Measurements from ENCODE around the gene RGS10.
A peak's percentile ranks its signal among the peaks of the same experiment; 100 is the strongest.
"Not testable (repeated sequence)": the region's sequence is repeated elsewhere in the genome, so short reads cannot be mapped to it uniquely, and the experiment has no call there.

RGS10 gene

DNA sequence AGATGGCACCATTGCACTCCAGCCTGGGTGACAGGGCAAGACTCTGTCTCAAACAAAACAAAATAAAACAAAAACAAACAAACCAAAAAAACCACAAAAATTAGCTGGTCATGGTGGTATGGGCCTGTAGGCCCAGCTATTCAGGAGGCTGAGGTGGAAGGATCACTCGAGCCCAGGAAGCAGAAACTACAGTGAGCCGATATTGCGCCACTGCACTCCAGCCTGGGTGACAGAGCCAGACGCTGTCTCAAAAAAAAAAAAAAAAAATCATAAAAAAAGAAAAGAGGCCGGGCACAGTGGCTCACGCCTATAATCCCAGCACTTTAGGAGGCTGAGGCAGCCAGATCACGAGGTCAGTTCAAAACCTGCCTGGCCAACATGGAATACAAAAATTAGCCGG is 9.7 kb downstream of the RGS10 start:
- not testable (repeated sequence) for H3K9me3 Mint-ChIP-seq; H3K27me3 Mint-ChIP-seq (ENCODE audit: low read depth); H3K4me3 Mint-ChIP-seq; DNase-seq (ENCODE audit: low spot score); H3K27ac Mint-ChIP-seq
- peaks cover 37% of the 10 kb centered on the region for H3K36me3 Mint-ChIP-seq (ENCODE audit: low read depth)
- peaks cover 46% of the 10 kb centered on the region for H3K4me1 Mint-ChIP-seq (ENCODE audit: low read depth)

- H3K4me3 Mint-ChIP-seq; H3K27ac Mint-ChIP-seq; H3K9me3 Mint-ChIP-seq; DNase-seq (ENCODE audit: low spot score); H3K27me3 Mint-ChIP-seq (ENCODE audit: low read depth): not testable (repeated sequence)
- Mint-ChIP-seq H3K4me1 (ENCODE audit: low read depth) (peaks cover 40% of the 10 kb centered on the region), H3K36me3 (ENCODE audit: low read depth) (peaks cover 32% of the 10 kb centered on the region)
These were observed 10.3 kb downstream of the RGS10 start for GRCh38 chr10:119532251-119532650.

GRCh38 chr10:119531067-119531466 is 11.5 kb downstream of the RGS10 start:
- Mint-ChIP-seq H3K4me3 (no peak overlapping the region), H3K27ac (no peak overlapping the region), H3K27me3 (ENCODE audit: low read depth) (no peaks in the 10 kb centered on the region), H3K4me1 (ENCODE audit: low read depth) (peaks cover 37% of the 10 kb centered on the region), H3K9me3 (no peaks in the 10 kb centered on the region), H3K36me3 (ENCODE audit: low read depth) (peaks cover 33% of the 10 kb centered on the region)
- no peak for DNase-seq (ENCODE audit: low spot score)

DNA sequence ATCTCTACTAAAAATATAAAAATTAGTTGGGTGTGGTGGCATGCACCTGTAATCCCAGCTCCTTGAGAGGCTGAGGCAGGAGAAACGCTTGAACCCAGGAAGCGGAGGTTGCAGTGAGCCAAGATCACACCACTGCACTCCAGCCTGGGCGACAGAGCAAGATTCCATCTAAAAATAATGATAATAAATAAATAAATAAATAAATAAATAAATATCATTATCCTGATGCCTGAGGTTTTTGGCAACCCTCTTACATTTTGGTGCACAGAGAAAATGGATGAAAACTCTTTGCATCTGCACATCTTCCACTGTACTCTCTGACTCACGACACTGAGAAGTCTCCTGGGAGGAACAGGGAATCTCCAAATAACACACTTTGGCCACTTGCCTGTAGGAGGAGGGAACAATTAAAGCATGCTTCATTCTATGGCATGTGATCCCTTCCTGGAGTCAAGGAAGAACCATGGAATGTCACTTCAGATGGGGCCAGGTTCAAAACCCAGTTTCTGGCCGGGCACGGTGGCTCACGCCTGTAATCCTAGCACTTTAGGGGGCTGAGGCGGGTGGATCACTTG is 13.8 kb downstream of the RGS10 start:
- not testable (repeated sequence) for H3K27ac Mint-ChIP-seq
- H3K36me3 Mint-ChIP-seq (ENCODE audit: low read depth), result peaks cover 42% of the 10 kb centered on the region

DNA sequence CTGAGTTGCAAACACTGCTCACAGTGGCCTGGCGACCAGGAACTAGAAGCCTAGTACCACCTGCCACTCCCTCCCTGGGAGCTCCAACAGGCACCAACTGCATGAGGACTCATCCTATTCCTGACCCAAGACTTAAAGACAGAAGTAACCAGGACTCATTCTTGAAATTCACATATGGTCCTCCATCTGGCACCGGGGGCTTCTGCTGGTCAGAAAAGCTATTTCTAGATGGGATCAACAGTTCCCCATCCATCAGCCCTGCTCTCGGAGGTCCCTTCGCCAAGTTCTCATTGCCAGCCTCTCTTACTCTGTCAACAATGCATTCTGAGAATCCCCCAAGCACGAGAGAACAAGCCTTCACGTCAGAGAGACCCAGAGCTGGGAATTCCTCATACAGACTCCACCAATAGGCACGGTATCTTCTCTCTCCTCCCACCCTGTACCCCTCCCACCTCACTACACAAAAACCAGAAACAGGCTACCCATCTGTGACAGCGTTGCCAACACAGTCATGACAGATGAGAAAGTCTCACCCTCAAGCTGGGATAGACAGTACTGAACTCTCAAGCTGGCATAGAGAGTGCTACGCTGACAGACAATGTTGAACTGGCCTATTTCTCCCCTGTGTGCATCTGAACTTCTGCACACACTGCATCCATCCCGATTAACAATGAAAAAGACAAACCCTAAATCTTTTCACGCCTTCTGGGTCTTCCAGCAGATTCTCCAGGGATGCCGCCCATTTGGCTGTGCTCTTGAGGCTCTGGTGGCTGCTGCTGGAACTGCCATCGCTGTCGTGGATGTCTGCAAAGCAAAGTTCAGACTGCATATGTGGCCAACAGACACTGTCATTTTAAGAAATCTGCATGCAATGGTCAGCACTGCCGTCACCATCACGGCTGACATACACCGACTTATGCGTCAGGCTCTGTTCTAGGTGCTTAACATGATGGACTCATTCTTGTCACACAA is 15.6 kb downstream of the RGS10 start:
- DNase-seq (ENCODE audit: low spot score), result no peak
- Mint-ChIP-seq H3K4me1 (ENCODE audit: low read depth) (peaks cover 17% of the 10 kb centered on the region), H3K9me3 (no peaks in the 10 kb centered on the region), H3K27ac (no peak overlapping the region), H3K4me3 (no peak overlapping the region), H3K27me3 (ENCODE audit: low read depth) (no peaks in the 10 kb centered on the region), H3K36me3 (ENCODE audit: low read depth) (peaks cover 51% of the 10 kb centered on the region)

More for the DNA sequence above, 13.8 kb downstream of the RGS10 start:
- not testable (repeated sequence) for H3K27me3 Mint-ChIP-seq (ENCODE audit: low read depth); DNase-seq (ENCODE audit: low spot score); H3K4me3 Mint-ChIP-seq; H3K9me3 Mint-ChIP-seq
- H3K4me1 Mint-ChIP-seq (ENCODE audit: low read depth), result peaks cover 24% of the 10 kb centered on the region

DNA sequence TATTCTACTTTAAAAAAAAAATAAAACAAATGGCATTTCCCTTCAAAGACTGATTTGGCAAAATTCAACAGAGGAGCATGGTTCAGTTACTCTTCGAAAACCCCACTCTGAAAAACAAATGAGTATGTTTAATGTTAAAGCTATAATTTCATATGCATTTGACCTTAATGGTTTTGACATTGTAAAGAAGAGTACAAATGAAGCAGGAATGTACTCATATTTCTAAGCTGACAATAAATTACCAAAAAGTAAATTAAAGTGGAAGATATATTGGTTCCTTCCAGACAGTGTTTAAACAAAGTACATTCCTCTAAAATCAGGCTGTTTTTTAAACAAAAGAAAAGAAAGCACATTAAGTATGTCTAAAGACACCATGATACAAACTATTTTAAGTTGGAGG is 16.4 kb downstream of the RGS10 start:
- peaks cover 12% of the 10 kb centered on the region for H3K4me1 Mint-ChIP-seq (ENCODE audit: low read depth)
- no peak overlapping the region for H3K4me3 Mint-ChIP-seq
- no peak overlapping the region for H3K27ac Mint-ChIP-seq
- no peak for DNase-seq (ENCODE audit: low spot score)
- H3K36me3 Mint-ChIP-seq (ENCODE audit: low read depth), result peaks cover 50% of the 10 kb centered on the region
- no peaks in the 10 kb centered on the region for H3K9me3 Mint-ChIP-seq
- no peaks in the 10 kb centered on the region for H3K27me3 Mint-ChIP-seq (ENCODE audit: low read depth)

DNA sequence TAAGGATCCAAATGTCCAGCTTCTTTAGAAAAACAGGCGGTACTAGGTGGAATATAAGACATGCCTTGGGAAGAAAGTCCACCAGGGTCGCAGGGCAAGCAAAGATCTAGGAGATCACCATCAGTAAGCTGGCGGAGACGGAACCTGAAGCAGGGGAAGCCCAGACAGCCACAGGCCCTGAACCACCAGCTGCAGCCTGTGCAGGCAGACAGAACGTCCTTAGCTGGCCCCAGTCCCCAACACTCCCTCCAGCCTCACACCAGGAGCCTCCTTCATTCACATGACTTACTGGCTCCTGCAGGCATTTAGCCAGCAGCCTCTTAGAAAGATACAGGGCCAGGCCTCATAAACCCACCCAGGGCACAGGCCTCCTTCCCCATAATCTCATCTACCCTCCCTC is 17.4 kb downstream of the RGS10 start:
- no peak overlapping the region for H3K4me3 Mint-ChIP-seq
- peaks cover 57% of the 10 kb centered on the region for H3K36me3 Mint-ChIP-seq (ENCODE audit: low read depth)
- no peak overlapping the region for H3K27ac Mint-ChIP-seq
- H3K27me3 Mint-ChIP-seq (ENCODE audit: low read depth), result no peaks in the 10 kb centered on the region
- no peak for DNase-seq (ENCODE audit: low spot score)
- H3K9me3 Mint-ChIP-seq, result no peaks in the 10 kb centered on the region
- H3K4me1 Mint-ChIP-seq (ENCODE audit: low read depth), result peaks cover 9% of the 10 kb centered on the region

- Mint-ChIP-seq H3K9me3 (no peaks in the 10 kb centered on the region), H3K4me1 (ENCODE audit: low read depth) (peaks cover 12% of the 10 kb centered on the region), H3K36me3 (ENCODE audit: low read depth) (peaks cover 61% of the 10 kb centered on the region), H3K27ac (no peak overlapping the region), H3K4me3 (no peak overlapping the region), H3K27me3 (ENCODE audit: low read depth) (no peaks in the 10 kb centered on the region)
- no peak for DNase-seq (ENCODE audit: low spot score)
These were observed 17.8 kb downstream of the RGS10 start for GRCh38 chr10:119524720-119525070.

- DNase-seq (ENCODE audit: low spot score), result no peak
- no peak overlapping the region for H3K27ac Mint-ChIP-seq
- no peaks in the 10 kb centered on the region for H3K27me3 Mint-ChIP-seq (ENCODE audit: low read depth)
- H3K36me3 Mint-ChIP-seq (ENCODE audit: low read depth), result peaks cover 62% of the 10 kb centered on the region
- H3K4me1 Mint-ChIP-seq (ENCODE audit: low read depth), result peaks cover 12% of the 10 kb centered on the region
- no peak overlapping the region for H3K4me3 Mint-ChIP-seq
- no peaks in the 10 kb centered on the region for H3K9me3 Mint-ChIP-seq
These were observed 18.4 kb downstream of the RGS10 start for GRCh38 chr10:119523895-119524719.

- Mint-ChIP-seq H3K36me3 (ENCODE audit: low read depth) (peaks cover 67% of the 10 kb centered on the region), H3K4me3 (no peak overlapping the region), H3K27me3 (ENCODE audit: low read depth) (no peaks in the 10 kb centered on the region), H3K9me3 (no peaks in the 10 kb centered on the region), H3K4me1 (ENCODE audit: low read depth) (peaks cover 23% of the 10 kb centered on the region), H3K27ac (no peak overlapping the region)
- DNase-seq (ENCODE audit: low spot score), result no peak
These were observed 19.6 kb downstream of the RGS10 start for GRCh38 chr10:119522747-119523426.

DNA sequence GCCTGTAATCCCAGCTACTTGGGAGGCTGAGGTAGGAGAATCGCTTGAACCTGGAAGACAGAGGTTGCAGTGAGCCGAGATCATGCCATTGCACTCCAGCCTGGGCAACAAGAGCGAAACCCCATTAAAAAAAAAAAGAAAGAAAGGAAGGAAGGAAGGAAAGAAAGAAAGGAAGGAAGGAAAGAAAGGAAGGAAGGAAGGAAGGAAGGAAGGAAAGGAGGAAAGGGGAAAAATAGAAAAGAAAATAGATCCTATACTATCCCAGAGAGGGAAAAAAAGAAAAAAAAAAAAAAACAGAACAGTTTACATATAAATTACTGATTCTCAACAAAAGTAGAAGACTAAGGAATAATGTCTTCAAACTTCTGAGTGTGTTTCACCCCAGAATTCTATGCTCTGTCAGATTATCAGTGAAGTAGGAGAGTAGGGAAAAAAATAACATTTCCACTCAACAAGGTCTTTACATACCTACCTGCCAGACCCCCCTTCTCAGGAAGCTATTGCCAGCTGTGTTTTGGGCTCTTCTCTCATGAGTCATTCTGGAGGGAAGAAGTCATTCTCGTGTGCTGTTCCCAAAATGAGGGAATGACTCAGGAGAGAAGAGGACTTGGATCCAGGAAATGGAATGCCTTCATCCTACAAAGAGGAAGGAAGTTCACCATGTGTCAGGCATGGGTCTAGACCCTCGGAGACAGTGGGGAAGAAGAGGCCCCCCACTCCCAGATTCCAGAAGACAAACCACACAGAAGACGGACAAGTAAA is 20.9 kb downstream of the RGS10 start:
- Mint-ChIP-seq H3K4me1 (ENCODE audit: low read depth) (peaks cover 29% of the 10 kb centered on the region), H3K4me3 (no peak overlapping the region), H3K9me3 (no peaks in the 10 kb centered on the region), H3K36me3 (ENCODE audit: low read depth) (peaks cover 71% of the 10 kb centered on the region), H3K27me3 (ENCODE audit: low read depth) (no peaks in the 10 kb centered on the region), H3K27ac (no peak overlapping the region)
- DNase-seq (ENCODE audit: low spot score), result no peak

DNA sequence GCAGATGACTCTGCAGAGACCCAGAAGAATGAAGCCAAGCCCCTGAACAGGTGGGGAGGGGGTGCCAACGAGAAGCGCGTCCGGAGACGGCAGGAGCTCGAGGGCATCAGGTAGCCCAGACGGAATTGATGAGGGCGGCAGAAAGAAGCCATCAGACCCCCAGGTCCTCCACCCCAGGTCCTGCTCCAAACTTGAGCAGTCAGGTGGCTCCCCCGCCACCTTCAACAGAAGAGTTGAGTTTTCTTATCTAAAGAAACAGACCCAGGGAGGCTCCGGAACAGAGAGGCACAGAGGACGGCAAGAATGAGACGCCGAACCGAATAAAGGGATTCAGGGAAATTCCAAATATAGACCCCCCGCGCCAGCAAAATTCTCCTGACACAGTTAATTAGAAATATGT is 22.2 kb downstream of the RGS10 start:
- H3K4me1 Mint-ChIP-seq (ENCODE audit: low read depth), result peaks cover 37% of the 10 kb centered on the region

GRCh38 chr10:119518936-119519335 is 23.6 kb downstream of the RGS10 start:
- DNase-seq (ENCODE audit: low spot score), result no peak
- no peaks in the 10 kb centered on the region for H3K27me3 Mint-ChIP-seq (ENCODE audit: low read depth)
- peak overlapping the region; percentile 73 for H3K4me3 Mint-ChIP-seq
- peaks cover 39% of the 10 kb centered on the region for H3K4me1 Mint-ChIP-seq (ENCODE audit: low read depth)
- peak overlapping the region; percentile 83 for H3K27ac Mint-ChIP-seq
- peaks cover 61% of the 10 kb centered on the region for H3K36me3 Mint-ChIP-seq (ENCODE audit: low read depth)
- no peaks in the 10 kb centered on the region for H3K9me3 Mint-ChIP-seq

More for the DNA sequence above, 22.2 kb downstream of the RGS10 start:
- Mint-ChIP-seq H3K9me3 (no peaks in the 10 kb centered on the region), H3K36me3 (ENCODE audit: low read depth) (peaks cover 63% of the 10 kb centered on the region), H3K4me3 (no peak overlapping the region), H3K27ac (peak overlapping the region; percentile 71), H3K27me3 (ENCODE audit: low read depth) (no peaks in the 10 kb centered on the region)
- DNase-seq (ENCODE audit: low spot score), result no peak

All from T-helper 2 cell treated with Interferon-gamma antibody and Interleukin-4, amounts not matched to agents 5 μg/mL and 100 μg/mL, for 36 hours (primary cell).